MCF 10A (cell line): ENCODE measurements around the gene ZBTB7C. TPM values are rescaled to one million over a fixed set of nuclear protein-coding genes. Genes with fewer than 3 reads are reported as not detected.

Experiments used
- BruUV-seq: library from RNA; stranded (reverse); fragments of 400-500 nt; replicated peaks from 2 replicates; lab custom pipeline; 2021; lab: Mats Ljungman, UMichigan
- CTCF ChIA-PET: fragments of 300-600 bp; sonication (Branson Sonifier 250); formaldehyde crosslinking; extraction: SDS; loops from one replicate; lab custom pipeline; 2021; ENCODE audit warnings: antibody characterized with exemption, inconsistent platforms; lab: Yijun Ruan, JAX
- POLR2A ChIA-PET: fragments of 300-600, 350-650 bp; sonication (Branson Sonifier 250); formaldehyde crosslinking; extraction: SDS; loops from one replicate; lab custom pipeline; 2020; ENCODE audit warnings: antibody characterized with exemption, inconsistent platforms; lab: Yijun Ruan, JAX
- DNase-seq: peaks from one replicate; pipeline ENCODE4 v3.0.0-alpha.2; 2018; ENCODE audit not compliant: unreplicated experiment
- H3K27ac Mint-ChIP-seq: one replicate; pipeline ENCODE4 v1.8.0; 2022; ENCODE audit warnings: mild to moderate bottlenecking, low read depth, mixed read lengths; ENCODE audit not compliant: unreplicated experiment
- H3K27me3 Mint-ChIP-seq: one replicate; pipeline ENCODE4 v1.8.0; 2022; ENCODE audit warnings: mixed read lengths; ENCODE audit not compliant: insufficient read depth, unreplicated experiment
- H3K36me3 Mint-ChIP-seq: one replicate; pipeline ENCODE4 v1.8.0; 2022; ENCODE audit warnings: mild to moderate bottlenecking, moderate library complexity, mixed read lengths; ENCODE audit not compliant: insufficient read depth, unreplicated experiment
- H3K4me1 Mint-ChIP-seq: one replicate; pipeline ENCODE4 v1.8.0; 2022; ENCODE audit warnings: mixed read lengths; ENCODE audit not compliant: insufficient read depth, unreplicated experiment
- H3K4me3 Mint-ChIP-seq: one replicate; pipeline ENCODE4 v1.8.0; 2022; ENCODE audit warnings: mild to moderate bottlenecking, moderate library complexity, mixed read lengths; ENCODE audit not compliant: unreplicated experiment
- H3K9me3 Mint-ChIP-seq: one replicate; pipeline ENCODE4 v1.8.0; 2022; ENCODE audit warnings: mixed read lengths; ENCODE audit not compliant: unreplicated experiment
- intact Hi-C: fragments of 100-400 bp; cut with micrococcal nuclease; formaldehyde crosslinking; loops from 2 replicates; pipeline ENCODE4 v1.14.1; 2022
- total RNA-seq: library from RNA; stranded (reverse); gene quantifications from 2 replicates; pipeline ENCODE4 v1.2.3, GENCODE V29; 2022
- TF ChIP-seq, protein P1 (sequence below): fragments of 200-600 bp; IDR thresholded peaks from one replicate; pipeline ENCODE4 v1.8.0; 2022; ENCODE audit warnings: antibody characterized with exemption, mild to moderate bottlenecking; ENCODE audit not compliant: unreplicated experiment

ZBTB7C gene
- total RNA-seq, 1 experiment from 2014 or later, result 0.42 TPM

DNA sequence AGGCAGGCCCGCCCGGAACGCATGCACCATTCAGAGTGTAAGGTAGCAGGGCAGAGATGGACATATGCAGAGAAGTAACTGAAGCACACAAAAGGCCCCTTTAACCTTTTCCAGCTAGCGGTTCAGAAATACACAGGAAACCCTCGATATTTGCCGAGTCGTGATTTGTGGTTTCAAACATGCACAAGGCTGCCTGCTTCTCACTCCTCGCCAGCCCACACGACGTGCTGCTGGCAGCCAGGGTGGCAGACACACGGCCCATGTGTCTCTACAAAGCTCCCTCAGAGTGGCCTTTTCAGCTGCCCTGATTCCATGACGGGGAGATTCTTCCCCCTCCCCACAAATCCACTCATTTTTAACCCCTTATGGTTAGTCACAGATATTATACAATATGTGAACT is 23.6 kb downstream of the ZBTB7C start:
- POLR2A ChIA-PET, result no interaction called here
- intact Hi-C loops, result no loop called here
- no TSS peak for BruUV-seq
- Mint-ChIP-seq H3K27me3 (no peaks in the 10 kb centered on the region), H3K36me3 (no peaks in the 10 kb centered on the region), H3K4me3 (no peak overlapping the region), H3K9me3 (no peaks in the 10 kb centered on the region), H3K4me1 (peaks cover 11% of the 10 kb centered on the region), H3K27ac (no peak overlapping the region)
- CTCF ChIA-PET, result interaction anchor here (0.6 kb wide), 1 partner anchor 361 kb away, joined by 3 read pairs; no protein-coding TSS in a partner anchor
- DNase-seq, result no peak
- TF ChIP-seq, protein P1, sequence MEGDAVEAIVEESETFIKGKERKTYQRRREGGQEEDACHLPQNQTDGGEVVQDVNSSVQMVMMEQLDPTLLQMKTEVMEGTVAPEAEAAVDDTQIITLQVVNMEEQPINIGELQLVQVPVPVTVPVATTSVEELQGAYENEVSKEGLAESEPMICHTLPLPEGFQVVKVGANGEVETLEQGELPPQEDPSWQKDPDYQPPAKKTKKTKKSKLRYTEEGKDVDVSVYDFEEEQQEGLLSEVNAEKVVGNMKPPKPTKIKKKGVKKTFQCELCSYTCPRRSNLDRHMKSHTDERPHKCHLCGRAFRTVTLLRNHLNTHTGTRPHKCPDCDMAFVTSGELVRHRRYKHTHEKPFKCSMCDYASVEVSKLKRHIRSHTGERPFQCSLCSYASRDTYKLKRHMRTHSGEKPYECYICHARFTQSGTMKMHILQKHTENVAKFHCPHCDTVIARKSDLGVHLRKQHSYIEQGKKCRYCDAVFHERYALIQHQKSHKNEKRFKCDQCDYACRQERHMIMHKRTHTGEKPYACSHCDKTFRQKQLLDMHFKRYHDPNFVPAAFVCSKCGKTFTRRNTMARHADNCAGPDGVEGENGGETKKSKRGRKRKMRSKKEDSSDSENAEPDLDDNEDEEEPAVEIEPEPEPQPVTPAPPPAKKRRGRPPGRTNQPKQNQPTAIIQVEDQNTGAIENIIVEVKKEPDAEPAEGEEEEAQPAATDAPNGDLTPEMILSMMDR, result no peak

DNA sequence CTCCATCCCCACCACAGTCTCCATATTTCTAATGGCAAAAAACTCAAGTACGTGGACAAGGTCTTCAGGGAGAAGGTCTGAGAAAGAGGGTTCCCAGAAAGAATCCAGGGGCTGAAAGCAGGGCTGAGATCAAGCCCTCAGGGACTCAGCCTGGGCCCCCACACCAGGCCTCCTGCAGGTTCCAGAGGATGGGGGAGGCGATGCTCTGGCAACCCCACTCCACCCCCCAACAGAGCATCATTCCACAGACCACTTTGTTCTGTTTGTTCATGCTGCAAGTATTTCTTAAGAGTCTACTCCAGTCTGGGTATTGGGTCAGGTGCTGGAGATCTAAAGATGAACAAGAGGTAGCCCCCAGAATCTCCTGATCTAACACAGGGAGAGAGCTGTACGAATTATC is 32.2 kb downstream of the ZBTB7C start:
- H3K27me3 Mint-ChIP-seq, result no peaks in the 10 kb centered on the region
- no peaks in the 10 kb centered on the region for H3K9me3 Mint-ChIP-seq
- no peak overlapping the region for H3K27ac Mint-ChIP-seq
- TF ChIP-seq, protein P1, result no peak
- CTCF ChIA-PET, result interaction anchor here (0.6 to 1.2 kb wide), 2 partner anchors 9 to 18 kb away, joined by 3 to 4 read pairs; no protein-coding TSS in a partner anchor
- DNase-seq, result no peak
- POLR2A ChIA-PET, result no interaction called here
- H3K4me3 Mint-ChIP-seq, result no peak overlapping the region
- intact Hi-C loops, result no loop called here
- H3K36me3 Mint-ChIP-seq, result no peaks in the 10 kb centered on the region
- no peaks in the 10 kb centered on the region for H3K4me1 Mint-ChIP-seq
- no TSS peak for BruUV-seq

DNA sequence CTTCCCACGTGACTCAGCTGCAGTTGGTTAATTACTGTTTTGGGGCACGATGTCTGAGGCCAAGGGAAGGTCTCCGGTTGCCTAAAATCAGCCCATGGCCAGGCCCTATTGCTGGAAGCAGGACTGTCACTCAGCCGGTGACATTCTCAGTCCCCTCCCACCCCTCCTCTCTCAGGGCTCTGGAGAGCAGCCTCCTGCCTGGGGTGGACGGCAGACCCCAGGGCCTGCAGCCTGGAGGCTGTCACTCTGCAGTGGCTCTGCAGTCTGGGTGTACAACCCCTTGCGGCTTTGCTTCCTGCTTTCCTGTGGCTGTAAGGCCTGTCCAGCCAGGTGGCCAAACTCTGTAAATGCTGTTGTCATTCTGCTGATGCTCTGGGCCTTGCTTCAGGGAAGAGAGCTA is 32.8 kb downstream of the ZBTB7C start:
- Mint-ChIP-seq H3K9me3 (no peaks in the 10 kb centered on the region), H3K36me3 (no peaks in the 10 kb centered on the region), H3K27me3 (no peaks in the 10 kb centered on the region), H3K4me1 (no peaks in the 10 kb centered on the region), H3K4me3 (no peak overlapping the region), H3K27ac (no peak overlapping the region)
- intact Hi-C loops, result no loop called here
- BruUV-seq, result no TSS peak
- DNase-seq, result no peak
- ChIA-PET CTCF (no interaction called here), POLR2A (interaction anchor here (0.6 kb wide), 2 partner anchors 454 to 1147 kb away, joined by 3 read pairs; no protein-coding TSS in a partner anchor)
- TF ChIP-seq, protein P1, result no peak

DNA sequence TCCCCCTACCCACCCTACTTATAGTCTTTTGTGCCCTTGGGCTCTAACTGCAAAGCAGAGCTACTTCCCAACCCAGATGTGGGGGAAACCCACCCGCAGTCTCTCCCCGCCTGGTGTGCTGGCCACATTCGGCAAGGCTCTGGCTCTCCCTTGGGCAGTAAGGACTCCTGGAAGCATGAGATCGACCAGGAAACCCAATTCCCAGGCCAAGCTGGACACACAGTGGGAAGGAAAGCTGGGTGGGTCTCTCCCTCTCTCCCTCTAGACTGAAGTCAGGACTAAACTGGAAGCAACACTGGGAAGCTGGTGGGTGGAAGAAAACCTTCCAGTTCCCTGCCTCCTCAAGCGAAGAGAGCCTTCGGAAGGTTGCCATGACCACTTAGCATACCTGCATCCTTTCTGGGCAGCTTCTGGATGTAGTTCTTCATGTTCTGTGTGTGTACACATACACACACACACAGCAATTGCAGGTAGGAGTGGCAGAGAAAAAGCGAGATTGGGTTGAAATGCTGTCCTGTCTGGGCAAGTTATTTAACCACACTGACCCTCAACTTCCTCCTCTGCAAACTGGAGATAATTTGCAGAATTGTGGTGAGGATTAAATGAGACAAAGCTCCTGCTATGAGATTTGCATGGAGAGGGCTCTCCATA is 33.9 kb downstream of the ZBTB7C start:
- ChIA-PET POLR2A (interaction anchor here (0.6 kb wide), 1 partner anchor 1146 kb away, joined by 3 read pairs; no protein-coding TSS in a partner anchor), CTCF (interaction anchor here (0.6 to 0.7 kb wide), 2 partner anchors 177 to 369 kb away, joined by 3 read pairs; no protein-coding TSS in a partner anchor)
- BruUV-seq, result no TSS peak
- no peaks in the 10 kb centered on the region for H3K36me3 Mint-ChIP-seq
- TF ChIP-seq, protein P1, result no peak
- H3K27me3 Mint-ChIP-seq, result no peaks in the 10 kb centered on the region
- H3K4me1 Mint-ChIP-seq, result no peaks in the 10 kb centered on the region
- intact Hi-C loops, result no loop called here
- H3K27ac Mint-ChIP-seq, result no peak overlapping the region
- DNase-seq, result no peak
- H3K4me3 Mint-ChIP-seq, result no peak overlapping the region
- H3K9me3 Mint-ChIP-seq, result no peaks in the 10 kb centered on the region
